NCI-H524 treated with DMSO at 0.1 percent for 48 hours (cell line): ENCODE results near the gene MMP21.

Source experiments
- DNase-seq: peaks from one replicate; lab custom pipeline; 2025; lab: John Stamatoyannopoulos, UW

MMP21 gene

GRCh38 chr10:125792342-125793300 is 17.0 kb upstream of the MMP21 start:
- no peak for DNase-seq

GRCh38 chr10:125788156-125789034 is 12.8 kb upstream of the MMP21 start:
- DNase-seq: no peak

GRCh38 chr10:125785791-125786190 is 10.2 kb upstream of the MMP21 start:
- no peak for DNase-seq

- no peak for DNase-seq
Measured at GRCh38 chr10:125783957-125784356, 8.3 kb upstream of the MMP21 start.

GRCh38 chr10:125783408-125783807 is 7.8 kb upstream of the MMP21 start:
- DNase-seq: no peak

GRCh38 chr10:125782616-125783015 is 7.0 kb upstream of the MMP21 start:
- no peak for DNase-seq

- no peak for DNase-seq
Measured at GRCh38 chr10:125782054-125782453, 6.4 kb upstream of the MMP21 start.

GRCh38 chr10:125781374-125781773 is 5.8 kb upstream of the MMP21 start:
- DNase-seq: no peak

- no peak for DNase-seq
Measured at GRCh38 chr10:125779403-125780327, 4.0 kb upstream of the MMP21 start.

GRCh38 chr10:125778556-125778955 is 2.9 kb upstream of the MMP21 start:
- no peak for DNase-seq

GRCh38 chr10:125777806-125778205 is 2.2 kb upstream of the MMP21 start:
- no peak for DNase-seq

- no peak for DNase-seq
Measured at GRCh38 chr10:125774581-125775191, 935 bp downstream of the MMP21 start.

GRCh38 chr10:125773687-125774543 is 1.7 kb downstream of the MMP21 start:
- no peak for DNase-seq

GRCh38 chr10:125772864-125773180 is 2.8 kb downstream of the MMP21 start:
- DNase-seq: no peak

- no peak for DNase-seq
Measured at GRCh38 chr10:125772112-125772863, 3.3 kb downstream of the MMP21 start.

GRCh38 chr10:125770844-125771243 is 4.8 kb downstream of the MMP21 start:
- no peak for DNase-seq

- no peak for DNase-seq
Measured at GRCh38 chr10:125769175-125769574, 6.4 kb downstream of the MMP21 start.

GRCh38 chr10:125768219-125768855 is 7.3 kb downstream of the MMP21 start:
- no peak for DNase-seq

GRCh38 chr10:125766511-125766910 is 9.1 kb downstream of the MMP21 start:
- no peak for DNase-seq
